Smooth muscle cell (in vitro differentiated cells): Measurements from ENCODE around the gene FOXI1. TPM values are rescaled to one million over a fixed set of nuclear protein-coding genes. Genes with fewer than 3 reads are reported as not detected.

Experiments used
- DNase-seq: peaks from one replicate; lab custom pipeline; 2025; ENCODE audit not compliant: unreplicated experiment; lab: John Stamatoyannopoulos, UW
- H2AFZ ChIP-seq: fragments of 200-600 bp; sonication (generic); 2 replicates; pipeline ENCODE4 v1.6.0; 2016; ENCODE audit warnings: antibody characterized with exemption, low read depth, mild to moderate bottlenecking
- H3F3A ChIP-seq: fragments of 200-600 bp; sonication (generic); 2 replicates; pipeline ENCODE4 v1.6.0; 2017; ENCODE audit warnings: antibody characterized with exemption, low read depth
- H3K27ac ChIP-seq: fragments of 200-600 bp; sonication (generic); 2 replicates; pipeline ENCODE4 v1.5.1; 2016; ENCODE audit warnings: low read depth, mild to moderate bottlenecking
- H3K27me3 ChIP-seq: fragments of 200-600 bp; sonication (generic); 2 replicates; pipeline ENCODE4 v1.6.1; 2016; ENCODE audit warnings: low read depth, mild to moderate bottlenecking
- H3K36me3 ChIP-seq: fragments of 200-600 bp; sonication (generic); 2 replicates; pipeline ENCODE4 v1.5.1; 2016; ENCODE audit warnings: low read depth
- H3K4me1 ChIP-seq: fragments of 200-600 bp; sonication (generic); 2 replicates; pipeline ENCODE4 v1.5.1; 2016; ENCODE audit warnings: low read depth
- H3K4me2 ChIP-seq: fragments of 200-600 bp; sonication (generic); 2 replicates; pipeline ENCODE4 v1.6.0; 2016; ENCODE audit warnings: mild to moderate bottlenecking
- H3K4me3 ChIP-seq: fragments of 200-600 bp; sonication (generic); 2 replicates; pipeline ENCODE4 v1.5.1; 2016; ENCODE audit warnings: mild to moderate bottlenecking
- H3K79me2 ChIP-seq: fragments of 200-600 bp; sonication (generic); 2 replicates; pipeline ENCODE4 v1.6.0; 2016; ENCODE audit warnings: low read depth, mild to moderate bottlenecking
- H3K9ac ChIP-seq: fragments of 200-600 bp; sonication (generic); 2 replicates; pipeline ENCODE4 v1.6.0; 2016; ENCODE audit warnings: low read depth
- H3K9me3 ChIP-seq: fragments of 200-600 bp; sonication (generic); replicated peaks from 2 replicates; pipeline ENCODE4 v1.5.1; 2016; ENCODE audit warnings: low read depth
- H4K20me1 ChIP-seq: fragments of 200-600 bp; sonication (generic); 2 replicates; pipeline ENCODE4 v1.6.0; 2016; ENCODE audit warnings: low read depth
- CTCF ChIP-seq: fragments of 200-600 bp; sonication (generic); IDR thresholded peaks from 2 replicates; pipeline ENCODE4 v1.5.1; 2017; ENCODE audit warnings: borderline replicate concordance, mild to moderate bottlenecking, antibody characterized with exemption; ENCODE audit not compliant: insufficient read depth, poor library complexity, severe bottlenecking
- WGBS: methylation state at CpG from one replicate; pipeline ENCODE4 v1.1.7; 2016; ENCODE audit warnings: low lambda C conversion rate; 5-methylcytosine and 5-hydroxymethylcytosine counted together
- polyA plus RNA-seq: library from polyadenylated mRNA; unstranded; fragments of >200 nt; fragmentation: Nextera tagmentation; extraction: Ambion mirVana; gene quantifications from 2 replicates; pipeline ENCODE4 v1.2.1, GENCODE V29; 2016
- total RNA-seq: library from RNA; depleted of rRNA; stranded (reverse); fragments of >200 nt; gene quantifications from 2 replicates; pipeline ENCODE4 v1.2.3, GENCODE V29; 2014

Gene FOXI1
- total and polyA plus RNA-seq, 2 experiments from 2014 or later, result not detected

DNA sequence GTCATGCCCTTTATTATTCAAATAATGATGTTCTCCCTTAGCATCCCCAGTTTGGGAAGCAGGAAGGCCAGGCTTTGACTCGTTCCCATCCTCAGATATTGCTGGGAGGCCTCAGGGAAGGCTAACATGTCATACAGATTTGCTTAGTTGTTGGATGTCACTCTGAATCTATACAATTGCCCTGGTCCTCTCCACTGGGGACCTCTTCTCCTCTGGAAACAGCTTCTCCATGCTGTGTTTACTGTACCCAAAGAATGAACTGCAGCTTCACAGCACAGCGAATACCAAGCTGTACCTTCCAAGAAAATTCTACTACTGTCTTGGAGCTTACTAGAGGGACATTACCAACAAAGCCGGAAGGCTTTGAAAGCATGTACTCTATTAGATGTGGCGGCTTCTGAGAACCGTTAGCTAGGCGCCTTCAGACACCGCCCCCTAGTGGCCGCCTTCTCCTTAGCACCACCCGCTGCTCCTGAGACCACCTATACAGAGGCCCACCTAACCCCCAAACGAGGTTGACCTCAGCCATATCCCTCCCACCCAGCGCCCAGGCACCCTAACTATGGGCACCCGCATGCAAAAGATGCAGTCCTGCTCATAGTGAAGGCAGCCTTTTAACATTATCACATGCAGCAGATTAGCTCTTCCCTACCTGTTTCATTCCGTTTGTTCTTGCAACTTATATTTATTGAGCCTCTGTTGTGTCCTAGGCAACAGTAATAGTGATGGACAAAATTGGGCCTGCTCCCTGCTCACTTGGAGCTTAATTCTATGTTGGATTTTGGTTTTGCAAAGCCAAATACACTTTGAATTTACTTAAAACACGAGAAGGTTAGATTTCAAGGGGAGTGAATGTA, 34.9 kb upstream of the FOXI1 start:
- no peaks in the 10 kb centered on the region for H3K79me2 ChIP-seq
- 28% methylated on average over 14 of the region's 14 CpGs for WGBS
- H3K27ac ChIP-seq, result no peak overlapping the region
- no peak overlapping the region for H3K4me2 ChIP-seq
- H3K4me1 ChIP-seq, result no peaks in the 10 kb centered on the region
- H3K36me3 ChIP-seq, result no peaks in the 10 kb centered on the region
- no peak overlapping the region for H3K9ac ChIP-seq
- H3K4me3 ChIP-seq, result no peak overlapping the region
- no peaks in the 10 kb centered on the region for H4K20me1 ChIP-seq
- no peaks in the 10 kb centered on the region for H3F3A ChIP-seq
- peak; percentile 88 for TF ChIP-seq CTCF
- DNase-seq, result peak; percentile 6
- no peak overlapping the region for H2AFZ ChIP-seq
- H3K27me3 ChIP-seq, result peaks cover 18% of the 10 kb centered on the region
- H3K9me3 ChIP-seq, result no peaks in the 10 kb centered on the region

- no peaks in the 10 kb centered on the region for H3K79me2 ChIP-seq
- no peak overlapping the region for H3K9ac ChIP-seq
- H3K9me3 ChIP-seq, result no peaks in the 10 kb centered on the region
- no peak for DNase-seq
- H3K4me3 ChIP-seq, result no peak overlapping the region
- H3K36me3 ChIP-seq, result no peaks in the 10 kb centered on the region
- no peak for TF ChIP-seq CTCF
- peaks cover 19% of the 10 kb centered on the region for H3K27me3 ChIP-seq
- H4K20me1 ChIP-seq, result no peaks in the 10 kb centered on the region
- H3K4me1 ChIP-seq, result no peaks in the 10 kb centered on the region
- no peaks in the 10 kb centered on the region for H3F3A ChIP-seq
- WGBS, result 93% methylated on average over 2 of the region's 2 CpGs
- no peak overlapping the region for H3K4me2 ChIP-seq
- H2AFZ ChIP-seq, result no peak overlapping the region
- no peak overlapping the region for H3K27ac ChIP-seq
Observed at GRCh38 chr5:170071748-170072147, 33.9 kb upstream of the FOXI1 start.

DNA sequence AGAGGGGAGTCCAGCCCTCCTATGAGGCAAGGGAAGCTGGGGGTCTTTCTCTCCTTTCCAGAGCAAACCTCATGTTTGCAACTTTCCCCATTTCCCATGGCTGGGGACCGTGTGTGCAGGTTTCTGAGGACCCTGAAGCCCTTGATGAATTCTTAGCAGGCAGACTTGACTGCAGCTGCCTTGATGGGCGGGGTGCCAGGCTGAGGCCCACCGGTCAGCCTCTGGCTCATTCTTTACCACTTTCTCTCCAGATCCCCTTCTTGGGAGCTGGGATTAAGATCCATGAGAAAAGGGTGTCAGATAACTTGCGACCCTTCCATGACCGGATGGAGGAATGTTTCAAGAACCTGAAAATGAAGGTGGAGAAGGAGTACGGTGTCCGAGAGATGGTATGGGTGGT, 30.0 kb upstream of the FOXI1 start:
- H3F3A ChIP-seq, result no peaks in the 10 kb centered on the region
- H4K20me1 ChIP-seq, result no peaks in the 10 kb centered on the region
- no peaks in the 10 kb centered on the region for H3K4me1 ChIP-seq
- H3K27ac ChIP-seq, result no peak overlapping the region
- no peak overlapping the region for H3K4me3 ChIP-seq
- no peak overlapping the region for H2AFZ ChIP-seq
- 90% methylated on average over 7 of the region's 7 CpGs for WGBS
- H3K79me2 ChIP-seq, result no peaks in the 10 kb centered on the region
- no peak overlapping the region for H3K9ac ChIP-seq
- no peak for TF ChIP-seq CTCF
- peaks cover 19% of the 10 kb centered on the region for H3K27me3 ChIP-seq
- no peaks in the 10 kb centered on the region for H3K9me3 ChIP-seq
- no peaks in the 10 kb centered on the region for H3K36me3 ChIP-seq
- no peak overlapping the region for H3K4me2 ChIP-seq
- DNase-seq, result no peak

GRCh38 chr5:170076211-170076610, 29.5 kb upstream of the FOXI1 start:
- no peaks in the 10 kb centered on the region for H3F3A ChIP-seq
- no peak overlapping the region for H3K27ac ChIP-seq
- H2AFZ ChIP-seq, result no peak overlapping the region
- H3K27me3 ChIP-seq, result peaks cover 19% of the 10 kb centered on the region
- H3K9ac ChIP-seq, result no peak overlapping the region
- H3K4me2 ChIP-seq, result no peak overlapping the region
- no peaks in the 10 kb centered on the region for H3K79me2 ChIP-seq
- no peak for DNase-seq
- no peak overlapping the region for H3K4me3 ChIP-seq
- TF ChIP-seq CTCF, result no peak
- no peaks in the 10 kb centered on the region for H3K4me1 ChIP-seq
- H3K9me3 ChIP-seq, result no peaks in the 10 kb centered on the region
- no peaks in the 10 kb centered on the region for H4K20me1 ChIP-seq
- H3K36me3 ChIP-seq, result no peaks in the 10 kb centered on the region
- 94% methylated on average over 1 of the region's 1 CpG for WGBS
